Measurements from ENCODE around the gene SRCIN1.

SRCIN1 gene

DNA sequence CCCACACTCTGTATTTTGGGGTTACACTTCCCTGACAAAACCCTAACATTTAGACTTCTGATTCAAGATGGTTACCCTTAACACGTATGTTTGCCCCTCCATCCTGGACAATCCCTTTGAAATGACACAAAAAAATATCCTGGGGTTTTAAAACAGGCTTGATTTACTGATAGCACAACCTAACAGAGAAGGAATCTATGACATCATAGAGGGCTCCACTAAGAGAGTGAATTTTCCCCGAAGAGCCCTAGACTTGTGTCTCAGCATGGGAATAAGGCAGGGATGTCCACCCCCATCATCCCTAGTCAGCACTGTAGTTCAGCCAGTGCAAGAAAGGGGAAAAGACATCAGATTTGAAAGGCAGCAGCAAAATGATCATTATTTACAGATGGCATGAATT lies 15.8 kb upstream of the SRCIN1 start:
- Mint-ChIP-seq H3K4me3 (no peak overlapping the region), H3K27ac (no peak overlapping the region), H3K4me1 (peaks cover 11% of the 10 kb centered on the region), H3K9me3 (no peaks in the 10 kb centered on the region), H3K36me3 (no peaks in the 10 kb centered on the region)
- no peak for DNase-seq (ENCODE audit: low spot score in 2 of 2)
- no peak for ATAC-seq

DNA sequence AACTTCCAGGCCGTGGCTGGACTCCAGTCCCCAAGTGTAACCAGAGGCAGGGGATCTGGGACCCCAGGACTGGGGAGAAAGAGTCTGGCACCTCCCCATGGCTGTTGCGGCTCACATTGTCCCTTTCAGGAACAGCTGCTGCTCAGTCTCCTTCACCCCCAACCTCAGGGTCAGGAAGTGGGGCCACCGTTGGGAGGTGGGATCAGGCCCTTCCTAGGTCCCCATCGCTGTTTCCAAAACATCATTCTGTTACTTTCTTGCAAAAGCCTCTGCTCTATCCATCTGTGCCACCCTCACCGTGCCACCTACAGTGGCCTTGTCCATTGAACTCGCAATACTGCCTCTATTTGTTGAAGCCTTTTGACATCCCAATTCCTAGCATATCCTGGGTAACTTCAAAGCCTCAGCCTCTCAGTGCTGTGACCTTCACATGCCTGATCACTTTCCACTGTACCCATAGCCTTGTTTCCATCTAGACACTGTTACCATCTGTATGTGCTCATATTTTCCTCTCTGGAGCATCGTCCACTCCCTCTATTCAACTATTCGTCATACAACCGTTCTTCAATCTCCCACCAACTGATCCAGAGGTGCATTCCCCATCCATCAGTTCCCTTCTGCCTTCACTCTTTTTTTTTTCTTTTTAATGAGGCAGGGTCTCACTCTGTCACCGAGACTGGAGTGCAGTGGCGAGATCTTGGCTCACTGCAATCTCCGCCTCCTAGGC lies 15.0 kb upstream of the SRCIN1 start:
- Mint-ChIP-seq H3K27ac (no peak overlapping the region), H3K36me3 (no peaks in the 10 kb centered on the region), H3K9me3 (no peaks in the 10 kb centered on the region), H3K4me1 (peaks cover 11% of the 10 kb centered on the region), H3K4me3 (no peak overlapping the region)
- no peak for DNase-seq (ENCODE audit: low spot score in 2 of 2)
- ATAC-seq, result no peak

DNA sequence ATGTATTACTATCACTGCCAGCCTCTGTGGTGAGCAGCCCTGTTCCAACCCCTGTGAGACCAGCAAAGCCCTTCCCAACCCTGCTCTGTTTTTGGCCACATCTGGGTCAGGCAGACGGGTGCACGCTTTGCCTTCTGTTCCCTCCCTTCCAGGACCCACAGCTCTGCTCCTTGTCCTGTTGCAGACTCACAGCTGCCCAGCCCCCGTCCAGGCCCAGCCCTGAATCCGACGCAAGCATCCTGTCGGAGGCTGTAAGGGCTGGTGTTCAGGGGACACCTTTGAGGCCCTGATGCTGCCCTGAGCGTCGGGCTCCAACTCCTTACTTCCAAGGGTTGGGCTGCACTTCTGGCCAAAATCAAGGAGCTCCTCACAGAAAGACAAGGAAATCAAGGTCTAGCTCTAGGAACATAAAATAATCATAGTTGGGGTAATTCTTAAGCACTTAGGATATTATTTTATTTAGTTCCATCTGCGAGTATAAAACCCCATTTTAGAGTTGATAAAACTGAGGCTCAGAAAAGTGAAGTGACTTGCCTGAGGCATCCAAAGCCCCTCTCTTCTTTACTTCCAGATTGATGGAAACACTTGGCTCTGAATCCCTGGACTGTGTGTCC lies 14.3 kb upstream of the SRCIN1 start:
- no peak overlapping the region for H3K4me3 Mint-ChIP-seq
- DNase-seq (ENCODE audit: low spot score in 2 of 2) (no peak), ATAC-seq (no peak)
- H3K4me1 Mint-ChIP-seq, result peaks cover 6% of the 10 kb centered on the region
- no peaks in the 10 kb centered on the region for H3K9me3 Mint-ChIP-seq
- no peak overlapping the region for H3K27ac Mint-ChIP-seq
- no peaks in the 10 kb centered on the region for H3K36me3 Mint-ChIP-seq

DNA sequence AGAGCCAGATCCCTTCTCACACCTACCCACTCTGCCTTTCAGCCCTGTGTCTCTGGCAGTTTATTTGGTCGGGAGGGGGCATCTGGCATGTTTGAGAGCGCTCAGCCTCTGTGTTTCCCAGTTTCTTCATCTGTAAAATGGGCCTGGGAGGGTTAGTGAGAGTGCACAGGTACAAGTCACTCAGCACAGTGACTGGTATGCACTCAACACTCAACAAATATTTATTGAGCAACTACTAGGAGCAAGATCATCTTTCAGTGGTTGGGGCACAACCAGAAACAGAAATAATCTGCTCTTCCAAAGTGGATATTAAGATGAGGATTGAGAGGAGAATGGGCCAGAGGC lies 13.7 kb upstream of the SRCIN1 start:
- Mint-ChIP-seq H3K4me1 (peaks cover under 1% of the 10 kb centered on the region), H3K36me3 (no peaks in the 10 kb centered on the region), H3K27ac (no peak overlapping the region), H3K4me3 (no peak overlapping the region), H3K9me3 (no peaks in the 10 kb centered on the region)
- no peak for DNase-seq (ENCODE audit: low spot score in 2 of 2)
- no peak for ATAC-seq

DNA sequence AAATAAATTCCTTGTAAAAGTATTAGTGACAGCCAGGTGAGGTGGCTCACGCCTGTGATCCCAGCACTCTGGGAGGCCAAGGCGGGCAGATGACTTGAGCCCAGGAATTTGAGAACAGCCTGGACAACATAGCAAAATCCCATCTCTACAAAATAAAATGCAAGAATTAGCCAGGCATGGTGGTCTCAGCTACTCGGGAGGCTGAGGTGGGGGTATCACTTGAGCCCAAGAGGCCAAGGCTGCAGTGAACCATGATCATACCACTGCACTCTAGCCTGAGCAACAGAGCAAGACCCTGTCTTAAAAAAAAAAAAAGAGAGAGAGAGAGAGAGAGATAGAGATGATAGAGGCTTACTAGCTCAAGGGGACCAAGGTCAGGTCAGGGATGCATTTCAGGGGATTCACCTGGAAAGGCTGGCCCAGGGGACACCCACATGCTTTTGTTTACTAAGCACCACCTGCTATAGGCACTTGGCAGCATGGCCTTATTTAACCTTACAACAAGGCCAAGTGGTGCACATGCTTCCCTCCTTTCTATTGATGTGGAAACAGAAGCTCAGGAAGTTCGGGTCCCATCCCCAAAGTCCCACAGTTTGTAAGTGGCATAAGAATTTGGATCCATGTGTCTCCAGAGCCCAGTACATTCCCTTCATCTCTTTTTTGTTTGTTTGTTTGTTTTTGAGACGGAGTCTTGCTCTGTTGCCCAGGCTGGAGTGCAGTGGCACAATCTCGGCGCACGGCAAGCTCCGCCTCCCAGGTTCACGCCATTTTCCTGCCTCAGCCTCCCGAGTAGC lies 12.4 kb upstream of the SRCIN1 start:
- DNase-seq (ENCODE audit: low spot score in 2 of 2), result no peak
- no peak overlapping the region for H3K27ac Mint-ChIP-seq
- H3K4me3 Mint-ChIP-seq, result no peak overlapping the region
- H3K36me3 Mint-ChIP-seq, result no peaks in the 10 kb centered on the region
- H3K4me1 Mint-ChIP-seq, result no peaks in the 10 kb centered on the region
- no peaks in the 10 kb centered on the region for H3K9me3 Mint-ChIP-seq
- no peak for ATAC-seq

DNA sequence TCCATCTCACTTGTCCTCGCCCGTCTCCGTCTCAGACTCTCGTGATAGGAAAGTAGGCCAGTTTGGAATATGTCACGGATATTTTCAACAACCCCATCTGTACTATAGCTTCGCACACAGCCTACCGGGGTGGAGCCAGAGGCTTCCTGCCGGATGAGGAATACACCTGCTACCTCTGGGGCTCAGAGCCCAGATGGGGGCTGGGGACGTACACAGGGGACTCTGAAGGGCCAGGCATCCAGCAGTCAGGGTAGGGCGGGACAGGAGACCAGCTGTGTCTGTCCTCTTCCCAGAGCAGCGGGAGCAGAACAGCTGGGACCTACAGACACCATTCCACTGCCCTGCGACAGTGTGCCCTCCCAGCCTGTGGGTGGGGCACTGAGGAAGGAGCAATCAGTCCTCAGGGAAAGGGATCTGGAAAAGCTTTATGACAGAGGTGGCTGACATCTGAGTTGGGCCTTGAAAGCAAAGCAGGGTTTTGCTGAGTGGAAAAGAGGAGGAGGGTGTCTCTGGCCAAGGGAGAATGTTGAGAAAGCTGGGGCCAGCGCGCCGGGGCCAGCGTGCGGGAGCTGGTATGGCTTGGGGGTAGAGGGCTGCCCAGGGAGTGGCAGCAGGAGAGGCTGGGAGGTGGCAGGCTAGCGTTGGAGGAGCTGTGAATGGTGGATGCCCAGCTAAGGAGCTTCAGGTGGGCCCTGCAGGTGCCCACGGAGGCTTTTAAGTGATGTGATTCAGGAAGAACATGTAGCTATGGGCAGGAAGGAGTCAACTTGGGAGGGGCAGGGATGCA lies 11.5 kb upstream of the SRCIN1 start:
- no peak overlapping the region for H3K27ac Mint-ChIP-seq
- H3K4me3 Mint-ChIP-seq, result no peak overlapping the region
- H3K4me1 Mint-ChIP-seq, result no peaks in the 10 kb centered on the region
- H3K9me3 Mint-ChIP-seq, result no peaks in the 10 kb centered on the region
- ATAC-seq (no peak), DNase-seq (ENCODE audit: low spot score in 2 of 2) (no peak)
- no peaks in the 10 kb centered on the region for H3K36me3 Mint-ChIP-seq

DNA sequence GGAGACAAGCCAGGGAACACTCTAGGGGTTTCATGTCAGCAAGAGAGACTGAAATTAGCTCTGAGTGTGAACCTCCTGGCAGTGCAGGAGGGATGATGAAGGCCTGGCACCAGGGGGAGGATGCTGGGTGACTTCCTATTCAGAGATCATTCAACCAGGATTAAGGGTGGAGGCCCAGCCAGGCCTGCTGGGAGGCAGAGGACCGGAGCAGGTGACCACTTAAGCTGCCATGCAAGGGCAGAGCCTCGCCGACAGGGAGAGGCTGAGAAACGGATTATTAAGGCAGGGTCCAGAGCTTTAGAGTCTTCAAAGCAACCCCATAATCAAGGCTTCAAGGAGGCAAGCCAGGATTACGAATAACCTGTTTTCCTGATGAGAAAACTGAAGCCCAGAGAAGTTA lies 10.6 kb upstream of the SRCIN1 start:
- H3K4me3 Mint-ChIP-seq, result no peak overlapping the region
- no peaks in the 10 kb centered on the region for H3K36me3 Mint-ChIP-seq
- DNase-seq (ENCODE audit: low spot score in 2 of 2) (no peak), ATAC-seq (no peak)
- H3K27ac Mint-ChIP-seq, result no peak overlapping the region
- H3K4me1 Mint-ChIP-seq, result no peaks in the 10 kb centered on the region
- H3K9me3 Mint-ChIP-seq, result no peaks in the 10 kb centered on the region

DNA sequence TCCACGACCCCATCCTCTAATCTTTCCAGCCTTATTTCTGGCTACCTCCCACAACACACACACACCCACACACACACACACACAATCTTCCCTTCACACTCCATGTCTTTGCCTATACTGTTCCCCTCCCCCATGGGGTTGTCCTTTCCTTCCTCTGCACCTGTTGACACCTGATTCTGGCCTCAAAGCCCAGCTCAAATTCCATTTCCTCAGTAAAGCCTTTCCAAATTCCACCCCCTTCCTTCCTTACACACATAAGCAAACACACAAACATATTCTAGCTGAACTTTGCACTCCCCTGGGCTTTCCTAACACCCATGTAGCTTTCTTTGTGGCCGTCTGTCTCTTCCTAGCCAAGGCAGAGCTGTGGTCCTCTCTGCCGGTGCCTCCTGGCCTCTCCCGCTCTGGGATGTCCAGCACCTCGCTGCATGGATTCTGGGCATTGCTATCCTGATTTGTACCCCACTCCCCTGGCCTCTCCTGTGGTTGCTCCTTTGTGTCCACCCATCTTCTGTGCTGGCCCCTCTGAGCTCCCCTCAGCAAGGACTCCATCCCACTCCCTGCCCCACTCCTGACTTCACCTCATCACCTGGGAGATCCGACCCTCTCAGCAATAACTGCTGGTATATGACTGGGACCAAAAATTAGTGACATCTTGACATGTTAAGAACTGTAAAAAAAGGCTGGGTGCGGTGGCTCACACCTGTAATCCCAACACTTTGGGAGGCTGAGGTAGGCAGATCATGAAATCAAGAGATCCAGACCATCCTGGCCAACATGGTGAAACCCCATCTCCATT lies 8.4 kb upstream of the SRCIN1 start:
- Mint-ChIP-seq H3K4me1 (no peaks in the 10 kb centered on the region), H3K36me3 (no peaks in the 10 kb centered on the region), H3K4me3 (no peak overlapping the region), H3K9me3 (no peaks in the 10 kb centered on the region), H3K27ac (no peak overlapping the region)
- ATAC-seq, result no peak
- no peak for DNase-seq (ENCODE audit: low spot score in 2 of 2)

DNA sequence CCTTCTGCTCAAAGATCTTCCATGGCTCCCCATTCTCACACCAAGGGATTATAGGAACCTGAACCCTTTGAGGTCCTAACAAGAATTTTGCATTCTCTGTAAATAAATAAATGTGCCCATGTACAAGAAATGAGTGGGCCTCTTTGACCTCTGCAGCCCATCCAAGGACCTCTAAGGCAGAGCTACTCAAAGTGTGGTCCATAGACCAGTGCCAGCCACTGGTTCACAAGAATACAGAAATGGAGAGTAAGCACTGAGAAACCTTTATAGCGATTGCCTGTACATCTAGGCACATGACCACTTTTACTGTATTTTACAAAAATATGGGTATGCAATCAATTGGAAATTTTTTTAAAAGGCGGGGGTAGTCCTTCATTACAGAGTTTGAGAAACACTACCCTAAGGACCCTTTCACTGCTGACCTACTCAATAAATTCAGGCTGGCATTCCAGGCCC lies 7.8 kb upstream of the SRCIN1 start:
- Mint-ChIP-seq H3K36me3 (no peaks in the 10 kb centered on the region), H3K9me3 (no peaks in the 10 kb centered on the region), H3K4me1 (no peaks in the 10 kb centered on the region), H3K27ac (no peak overlapping the region), H3K4me3 (no peak overlapping the region)
- ATAC-seq (no peak), DNase-seq (ENCODE audit: low spot score in 2 of 2) (no peak)

DNA sequence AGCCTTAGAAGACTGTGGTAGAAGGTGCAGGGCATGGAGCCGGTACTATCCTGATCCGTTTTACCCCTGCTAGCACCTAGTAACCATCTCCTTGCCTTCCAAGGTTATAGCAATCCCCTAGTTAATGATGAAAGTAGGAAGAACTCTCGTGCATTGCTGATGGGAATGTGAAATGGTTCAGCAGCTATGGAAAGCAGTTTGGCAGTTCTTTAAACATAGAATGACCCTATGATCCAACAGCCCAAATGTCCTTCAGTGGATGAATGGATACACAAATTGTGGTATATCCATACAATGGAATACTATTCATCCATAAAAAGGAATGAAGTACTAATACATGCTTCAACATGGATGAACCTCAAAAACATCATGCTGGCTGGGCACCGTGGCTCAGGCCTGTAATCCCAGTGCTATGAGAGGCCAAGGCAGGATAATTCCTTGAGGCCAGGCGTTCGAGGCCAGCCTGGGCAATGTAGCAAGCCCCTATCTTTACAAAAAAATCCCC lies 6.2 kb upstream of the SRCIN1 start:
- no peak for DNase-seq (ENCODE audit: low spot score in 2 of 2)
- Mint-ChIP-seq H3K4me1 (peaks cover 9% of the 10 kb centered on the region), H3K36me3 (peaks cover 3% of the 10 kb centered on the region), H3K27ac (no peak overlapping the region), H3K9me3 (no peaks in the 10 kb centered on the region), H3K4me3 (no peak overlapping the region)
- no peak for ATAC-seq

DNA sequence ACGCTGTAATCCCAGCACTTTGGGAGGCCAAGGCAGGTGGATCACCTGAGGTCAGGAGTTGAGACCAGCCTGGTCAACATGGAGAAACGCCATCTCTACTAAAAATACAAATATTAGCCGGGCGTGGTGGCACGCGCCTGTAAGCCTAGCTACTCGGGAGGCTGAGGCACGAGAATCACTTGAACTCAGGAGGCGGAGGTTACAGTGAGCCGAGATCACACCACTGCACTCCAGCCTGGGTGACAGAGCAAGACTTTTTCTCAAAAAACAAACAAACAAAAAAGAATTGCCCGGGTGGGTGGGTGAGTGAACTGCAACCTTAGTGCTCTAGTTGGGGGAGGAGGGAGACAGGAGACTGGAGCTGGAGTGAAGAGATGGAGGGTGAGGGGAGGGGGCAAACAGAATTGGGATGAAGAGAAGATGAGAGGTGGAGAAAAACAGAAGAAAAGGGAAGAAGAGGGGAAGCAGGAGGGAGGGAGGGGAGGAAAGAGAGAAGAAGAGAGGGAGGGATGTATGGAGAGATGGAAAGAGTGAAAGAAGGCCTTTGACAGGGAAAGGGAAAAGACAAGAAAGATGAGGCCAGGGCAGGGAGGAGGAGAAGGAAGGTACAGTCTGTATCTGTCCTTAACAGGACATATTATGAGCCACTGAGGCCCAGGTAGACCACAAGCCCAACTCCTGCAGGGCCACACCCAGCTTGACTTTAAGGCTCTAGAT lies 5.5 kb upstream of the SRCIN1 start:
- Mint-ChIP-seq H3K36me3 (peaks cover 5% of the 10 kb centered on the region), H3K4me1 (peaks cover 14% of the 10 kb centered on the region), H3K27ac (no peak overlapping the region), H3K9me3 (no peaks in the 10 kb centered on the region), H3K4me3 (no peak overlapping the region)
- no peak for ATAC-seq
- no peak for DNase-seq (ENCODE audit: low spot score in 2 of 2)

DNA sequence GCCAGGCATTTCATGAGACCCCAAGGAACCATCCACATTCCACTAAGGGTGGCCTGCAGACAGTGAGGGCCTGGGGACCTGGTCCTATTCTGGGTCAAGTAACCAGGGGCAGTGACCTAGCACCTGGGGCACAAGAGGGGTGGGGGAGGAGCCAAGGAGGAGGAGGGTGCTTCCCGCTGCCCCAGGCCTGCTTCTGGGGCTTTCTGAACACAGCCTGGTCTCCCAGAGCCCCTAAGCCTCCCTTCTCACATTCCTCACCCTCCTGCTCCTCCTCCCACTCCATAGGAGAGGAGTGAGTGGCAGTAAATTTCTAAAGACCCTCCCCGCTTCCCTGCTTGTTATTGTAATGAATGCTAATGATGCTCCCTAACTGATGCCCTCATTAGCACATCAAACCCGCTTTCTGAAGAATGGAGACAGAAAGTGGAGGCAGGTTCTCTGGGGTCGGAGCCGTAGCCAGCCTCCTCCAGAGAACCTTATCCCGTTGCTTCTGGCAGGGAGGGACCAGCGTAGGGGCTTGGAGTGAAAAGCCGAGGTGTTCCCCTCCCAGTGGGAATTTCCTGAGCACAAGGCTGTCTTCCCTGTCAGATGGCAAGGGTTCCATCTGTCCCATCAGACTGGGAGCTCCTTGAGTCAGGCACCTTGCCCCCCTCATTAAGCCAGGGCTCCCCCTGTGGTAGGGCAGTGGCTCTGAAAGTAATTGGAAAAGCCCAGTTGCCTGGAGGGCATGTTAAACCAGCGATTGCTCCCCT lies 3.7 kb upstream of the SRCIN1 start:
- no peak overlapping the region for H3K27ac Mint-ChIP-seq
- no peak for ATAC-seq
- no peak overlapping the region for H3K4me3 Mint-ChIP-seq
- no peak for DNase-seq (ENCODE audit: low spot score in 2 of 2)
- H3K4me1 Mint-ChIP-seq, result peaks cover 14% of the 10 kb centered on the region
- H3K36me3 Mint-ChIP-seq, result peaks cover 5% of the 10 kb centered on the region
- no peaks in the 10 kb centered on the region for H3K9me3 Mint-ChIP-seq

DNA sequence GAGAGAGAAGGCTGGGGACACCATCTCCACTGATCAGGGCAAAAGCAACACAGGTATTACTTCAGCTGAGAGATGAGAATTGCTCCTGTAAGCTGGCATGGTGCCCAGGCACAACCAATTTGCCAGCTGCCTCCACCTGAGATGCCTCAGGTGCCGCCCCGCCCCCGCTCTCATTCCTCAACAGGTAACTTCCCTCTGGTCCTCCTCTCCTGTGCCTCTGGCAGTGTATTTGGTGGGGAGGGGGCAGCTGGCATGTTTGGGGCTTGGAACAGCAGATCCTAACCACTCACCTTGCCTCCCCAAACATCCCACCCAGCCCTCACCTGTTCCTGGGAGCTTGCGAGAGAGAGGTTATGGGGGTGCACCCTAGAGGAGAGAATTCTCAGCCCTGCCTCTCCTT lies 2.9 kb upstream of the SRCIN1 start:
- peaks cover 19% of the 10 kb centered on the region for H3K4me1 Mint-ChIP-seq
- H3K36me3 Mint-ChIP-seq, result peaks cover 5% of the 10 kb centered on the region
- H3K4me3 Mint-ChIP-seq, result no peak overlapping the region

More for the DNA sequence above, 2.9 kb upstream of the SRCIN1 start:
- Mint-ChIP-seq H3K9me3 (no peaks in the 10 kb centered on the region), H3K27ac (no peak overlapping the region)
- DNase-seq (ENCODE audit: low spot score in 2 of 2) (no peak), ATAC-seq (no peak)
